Measurements from ENCODE around the gene C6orf89.

GRCh38 chr6:36938536-36938935, 52.8 kb downstream of the C6orf89 start:
- TF ChIP-seq CTCF (IDR thresholded peaks at IDR 0.05; ENCODE audit: low read depth, low read length), result no peak
- TF ChIP-seq EZH2phosphoT487 (IDR thresholded peaks at IDR 0.05; ENCODE audit: low read depth), result no peak

Data from OCI-LY3 (cell line).